GM19240 (cell line): ENCODE measurements around the gene RNH1.

ENCODE experiments used
- DNase-seq: peaks from one replicate; pipeline ENCODE4 v3.0.0; 2011; ENCODE audit warnings: low spot score; ENCODE audit not compliant: insufficient read length

The RNH1 gene

DNA sequence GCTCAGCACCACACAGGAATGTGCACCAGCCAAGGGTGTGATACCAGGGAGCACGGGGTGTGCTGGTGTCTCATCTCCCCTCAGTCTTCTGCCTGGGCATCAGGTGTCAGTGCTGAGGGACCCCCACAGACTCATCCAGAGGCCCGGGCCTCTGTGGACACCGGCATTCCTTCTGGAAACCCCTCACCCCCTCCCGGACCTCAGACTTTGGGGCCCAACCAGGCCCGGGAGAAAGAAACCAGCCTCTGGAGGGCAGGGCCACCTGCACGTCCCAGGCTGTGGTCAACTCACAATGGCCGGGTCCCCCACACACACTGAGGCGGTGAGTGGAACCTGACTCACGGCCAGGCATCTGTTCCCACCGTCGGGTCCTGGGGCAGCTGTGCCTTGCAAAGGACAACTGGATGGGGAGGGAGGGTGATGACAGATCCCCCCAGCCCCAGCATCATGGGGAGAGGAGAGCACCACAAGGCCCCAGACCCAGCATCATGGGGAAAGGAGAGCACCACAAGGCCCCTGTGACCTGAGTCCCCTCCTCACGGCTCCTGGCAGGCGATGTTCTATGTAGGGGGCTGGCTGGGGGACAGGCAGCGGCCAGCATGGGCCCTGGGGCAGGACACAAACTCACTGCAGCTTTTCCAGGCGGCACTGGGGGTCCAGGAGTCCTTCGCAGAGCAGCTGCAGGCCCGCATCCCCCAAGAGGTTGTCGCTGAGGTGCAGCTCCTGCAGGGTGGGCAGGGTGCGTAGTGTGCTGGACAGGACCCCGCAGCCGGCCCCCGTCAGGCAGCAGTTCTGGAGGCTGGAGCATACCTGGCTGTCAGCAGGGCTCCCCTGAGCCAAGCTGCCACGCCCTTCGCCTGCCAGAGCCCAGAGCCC lies 7.6 kb downstream of the RNH1 start:
- DNase-seq, result no peak

DNA sequence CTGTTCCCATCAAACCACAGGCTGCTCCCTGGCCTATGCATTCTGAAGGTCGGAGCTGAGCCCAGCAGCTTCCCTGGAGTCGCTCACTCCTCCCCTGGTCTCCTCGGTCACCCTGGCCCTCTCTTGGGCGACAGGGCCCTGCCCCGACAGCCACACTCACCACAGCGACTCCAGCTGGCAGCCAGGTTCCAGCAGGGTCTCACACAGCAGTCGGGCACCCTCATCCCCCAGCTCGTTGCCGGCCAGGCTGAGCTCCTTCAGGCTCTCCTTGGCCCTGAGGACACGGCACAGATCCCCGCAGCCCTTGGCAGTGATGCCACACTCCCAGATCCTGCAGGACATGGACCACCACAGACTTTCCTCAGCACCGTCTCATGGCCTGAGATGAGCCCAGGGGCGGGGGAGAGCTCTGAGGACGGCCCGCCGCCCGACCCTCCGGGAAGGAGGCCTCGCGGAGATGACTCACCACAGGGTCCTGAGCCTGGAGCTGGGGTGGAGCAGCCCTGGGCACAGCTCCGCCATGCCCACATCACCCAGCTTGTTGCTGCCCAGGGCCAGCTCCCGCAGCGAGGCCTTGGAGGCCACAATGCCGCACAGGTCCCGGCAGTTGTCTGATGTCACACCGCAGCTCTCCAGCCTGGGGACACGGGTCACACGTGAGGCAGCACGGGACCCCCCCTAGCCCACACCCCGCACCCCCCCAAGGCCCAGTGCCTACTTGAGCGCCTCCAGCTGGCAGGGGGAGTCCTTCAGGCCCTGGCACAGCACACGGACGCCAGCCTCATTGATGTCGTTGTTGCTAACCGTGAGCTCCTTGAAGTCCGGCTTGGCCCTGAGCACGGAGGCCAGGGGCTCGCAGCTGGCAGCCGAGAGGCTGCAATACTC lies 8.5 kb downstream of the RNH1 start:
- DNase-seq, result no peak

DNA sequence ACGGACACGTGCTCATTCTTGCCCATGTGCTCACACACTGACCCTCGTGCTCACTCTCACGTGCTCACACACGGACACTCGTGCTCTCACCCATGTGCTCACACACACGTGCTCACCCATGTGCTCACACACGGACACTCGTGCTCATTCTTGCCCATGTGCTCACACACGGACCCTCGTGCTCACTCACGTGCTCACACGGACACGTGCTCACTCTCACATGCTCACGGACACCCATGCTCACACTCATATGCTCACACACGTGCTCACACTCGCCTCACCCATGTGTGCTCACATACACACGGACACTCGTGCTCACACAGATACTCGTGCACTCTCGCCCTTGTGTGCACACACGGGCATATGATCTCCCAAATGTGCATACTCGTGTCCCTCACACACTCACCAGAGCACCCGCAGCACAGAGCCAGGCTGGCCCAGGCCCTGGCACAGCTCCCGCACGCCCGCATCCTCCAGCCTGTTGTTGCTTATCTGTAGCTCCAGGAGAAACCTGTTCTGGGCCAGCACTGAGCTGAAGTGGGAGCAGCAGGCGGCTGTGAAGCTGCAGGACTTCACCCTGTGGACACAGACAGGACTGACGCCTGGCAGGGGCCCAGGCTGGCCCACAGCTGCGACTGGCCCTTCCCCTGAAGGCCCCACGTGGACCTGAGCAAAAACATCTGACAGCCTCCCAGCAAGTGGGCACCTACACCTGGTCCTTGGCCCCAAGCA lies 9.3 kb downstream of the RNH1 start:
- no peak for DNase-seq

DNA sequence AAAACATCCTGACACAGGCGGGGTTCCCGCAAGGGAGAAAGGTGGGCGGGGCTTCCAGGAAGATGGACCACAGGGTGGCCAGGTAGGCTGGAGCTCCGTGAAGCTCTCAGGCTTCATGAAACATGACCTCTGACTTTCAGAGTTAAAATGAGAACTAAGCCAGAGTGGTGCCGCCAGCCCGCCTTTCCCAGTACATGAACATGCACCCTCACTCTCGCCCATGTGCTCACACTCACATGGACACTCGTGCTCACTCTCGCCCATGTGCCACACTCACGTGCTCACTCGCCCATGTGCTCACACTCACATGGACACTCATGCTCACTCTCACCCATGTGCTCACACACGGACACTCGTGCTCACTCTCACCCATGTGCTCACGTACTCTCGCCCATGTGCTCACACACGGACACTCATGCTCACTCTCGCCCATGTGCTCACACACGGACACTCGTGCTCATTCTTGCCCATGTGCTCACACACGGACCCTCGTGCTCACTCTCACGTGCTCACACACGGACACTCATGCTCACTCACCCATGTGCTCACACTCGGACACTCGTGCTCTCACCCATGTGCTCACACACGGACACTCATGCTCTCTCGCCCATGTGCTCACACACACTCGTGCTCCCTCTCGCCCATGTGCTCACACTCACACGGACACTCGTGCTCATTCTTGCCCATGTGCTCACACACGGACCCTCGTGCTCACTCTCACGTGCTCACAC lies 10.0 kb downstream of the RNH1 start:
- DNase-seq, result no peak

DNA sequence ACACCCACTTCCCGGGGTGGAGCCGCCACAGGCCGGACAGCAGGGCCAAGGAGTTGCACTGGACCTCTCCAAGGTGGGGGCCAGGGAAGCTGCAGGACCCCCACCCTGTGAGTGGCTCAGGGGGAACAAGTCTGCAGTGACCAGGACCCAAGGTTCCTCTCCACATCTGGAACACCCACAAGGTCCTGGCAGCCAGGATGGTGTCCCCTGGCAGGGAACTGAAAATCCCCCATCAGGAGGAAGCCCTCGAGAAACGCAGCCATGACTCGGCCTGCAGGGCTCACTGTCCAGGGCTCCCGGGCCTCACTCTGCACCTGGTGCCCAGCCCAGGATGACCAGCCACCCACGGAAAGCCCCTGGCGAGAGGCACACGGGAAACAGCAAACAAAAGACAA lies 11.5 kb downstream of the RNH1 start:
- DNase-seq, result no peak

DNA sequence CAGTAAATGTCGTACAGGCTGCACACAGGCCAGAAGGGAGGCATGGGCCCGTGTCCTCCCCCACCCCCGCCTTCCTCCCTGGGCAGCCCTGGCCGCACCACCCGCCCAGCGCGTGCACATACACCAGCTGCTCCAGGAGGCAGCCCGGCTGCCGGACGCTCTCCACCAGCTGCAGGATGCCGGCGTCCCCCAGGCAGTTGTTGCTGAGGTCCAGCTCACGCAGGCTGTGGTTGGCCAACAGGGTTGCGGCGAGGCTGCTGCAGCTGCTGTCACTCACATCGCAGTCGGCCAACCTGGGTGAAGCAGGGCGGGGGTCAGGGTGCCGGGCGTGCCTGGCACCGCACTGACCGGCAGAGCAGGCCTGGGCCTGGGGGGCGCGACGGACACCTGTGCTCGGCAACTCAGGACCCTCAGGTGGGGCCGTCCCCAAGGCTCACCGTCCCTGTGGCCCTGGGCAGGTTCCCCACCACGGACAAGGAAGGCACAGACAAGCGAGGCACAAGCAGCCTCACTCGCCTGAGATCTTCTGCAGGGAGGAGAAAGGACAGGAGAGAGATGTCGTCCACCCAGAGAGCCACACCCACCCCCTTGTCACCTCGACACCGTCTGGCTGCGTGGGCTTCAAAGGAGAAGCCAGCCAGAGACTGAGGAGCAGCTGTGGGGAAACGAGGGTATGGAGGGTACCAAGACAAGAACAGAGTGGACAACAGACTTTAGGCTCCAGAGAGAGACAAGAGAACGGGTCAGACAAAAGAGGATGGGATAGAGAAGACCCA lies 12.1 kb downstream of the RNH1 start:
- DNase-seq, result no peak

DNA sequence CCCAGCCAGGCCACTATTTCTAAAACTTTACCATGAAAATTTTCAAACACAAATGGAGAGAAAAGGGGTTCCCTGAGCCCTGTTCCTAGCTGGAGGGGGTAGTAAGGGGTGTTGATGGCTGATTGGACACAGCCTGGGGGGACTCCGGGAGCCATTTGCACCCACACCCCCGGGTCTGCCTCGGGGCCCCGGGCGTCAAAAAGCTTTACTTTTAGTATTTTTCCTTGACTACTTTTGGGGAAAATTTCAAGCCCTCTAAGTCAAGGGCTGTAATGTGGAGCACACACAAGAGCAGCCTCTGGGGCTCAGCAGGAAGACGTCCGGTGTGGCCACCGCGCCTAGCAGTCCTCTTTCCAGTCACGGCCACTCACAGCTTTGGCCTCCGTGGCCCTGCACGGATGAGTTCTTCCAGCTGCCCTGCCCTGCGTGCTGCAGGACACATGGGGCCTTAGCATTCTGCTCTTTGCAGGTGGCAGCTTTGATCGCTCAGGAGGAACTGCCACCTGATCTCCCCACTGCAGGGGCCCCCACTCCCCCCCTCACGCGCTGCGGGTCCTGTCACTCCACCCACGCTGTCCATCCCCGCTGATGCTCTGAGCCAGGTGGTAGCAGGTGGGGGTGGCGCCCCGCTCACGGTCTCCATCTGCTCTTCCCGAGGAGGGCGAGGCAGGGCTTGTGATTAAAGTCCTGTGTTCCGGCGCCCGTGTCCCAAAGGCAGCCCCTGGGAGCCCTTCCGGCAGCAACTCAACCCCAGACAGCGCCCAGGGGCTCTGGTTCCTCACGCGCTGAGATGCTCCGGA lies 14.4 kb downstream of the RNH1 start:
- no peak for DNase-seq

DNA sequence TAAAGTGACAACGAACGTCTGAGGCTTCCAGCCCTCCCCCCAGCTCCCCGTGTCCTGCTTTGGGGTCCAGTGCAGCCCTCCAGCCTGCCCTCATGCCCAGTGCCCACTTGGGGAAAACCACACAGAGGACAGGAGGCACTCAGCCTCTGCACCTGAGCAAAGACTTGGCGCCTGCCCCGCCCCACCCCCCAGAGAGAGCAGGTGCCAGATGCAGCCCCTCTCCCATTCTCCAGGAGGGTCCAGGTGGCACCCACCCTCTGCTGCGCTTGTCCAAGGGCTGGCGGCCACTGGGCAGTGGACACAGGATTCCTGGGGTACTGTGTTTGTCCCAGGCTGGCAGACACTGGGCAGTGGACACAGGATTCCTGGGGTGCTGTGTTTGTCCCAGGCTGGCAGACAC lies 15.7 kb downstream of the RNH1 start:
- no peak for DNase-seq

DNA sequence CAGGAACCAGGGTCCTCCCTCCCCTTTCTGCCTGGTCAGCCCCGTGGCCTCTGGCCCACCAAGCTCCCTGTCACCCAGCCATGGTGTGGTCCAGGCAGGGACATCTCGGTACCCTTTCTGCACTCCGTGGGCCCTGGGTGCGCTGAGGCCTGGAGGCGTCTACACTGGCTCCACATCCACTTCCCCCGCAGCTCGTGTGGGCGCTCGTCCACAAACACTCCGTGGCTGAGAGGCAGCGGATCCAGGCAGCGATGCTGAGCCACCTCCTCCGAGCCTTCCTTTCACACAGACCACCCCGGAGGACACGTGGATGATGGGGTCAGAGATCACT lies 16.1 kb downstream of the RNH1 start:
- no peak for DNase-seq

DNA sequence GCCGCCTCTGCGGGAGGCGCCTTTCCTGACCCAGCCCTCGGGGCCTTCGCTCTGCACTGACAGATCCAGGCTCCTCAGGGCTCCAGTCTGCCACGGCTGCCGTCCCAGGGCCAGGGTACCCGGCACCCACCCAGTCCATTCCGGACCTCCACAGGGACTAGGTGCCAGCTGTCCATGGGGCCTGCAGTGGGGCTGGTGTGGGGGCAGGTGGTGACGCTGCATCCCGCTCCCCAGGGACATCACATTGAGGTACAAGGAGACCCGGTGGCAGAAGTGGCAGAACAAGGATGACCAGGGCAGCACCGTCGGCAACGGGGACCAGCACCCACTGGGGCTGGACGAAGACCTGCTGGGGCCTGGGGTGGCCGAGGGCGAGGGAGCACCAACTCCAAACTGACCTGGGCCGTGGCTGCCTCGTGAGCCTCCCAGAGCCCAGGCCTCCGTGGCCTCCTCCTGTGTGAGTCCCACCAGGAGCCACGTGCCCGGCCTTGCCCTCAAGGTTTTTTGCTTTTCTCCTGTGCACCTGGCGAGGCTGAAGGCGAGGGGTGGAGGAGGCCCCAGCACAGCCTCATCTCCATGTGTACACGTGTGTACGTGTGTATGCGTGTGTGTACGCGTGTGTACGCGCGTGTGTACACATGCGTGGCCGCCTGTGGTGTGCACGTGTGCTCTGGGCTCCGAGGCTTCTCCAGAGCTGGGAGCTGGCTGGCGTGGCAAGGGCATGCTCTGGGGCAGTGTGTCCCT lies 16.7 kb downstream of the RNH1 start:
- no peak for DNase-seq

DNA sequence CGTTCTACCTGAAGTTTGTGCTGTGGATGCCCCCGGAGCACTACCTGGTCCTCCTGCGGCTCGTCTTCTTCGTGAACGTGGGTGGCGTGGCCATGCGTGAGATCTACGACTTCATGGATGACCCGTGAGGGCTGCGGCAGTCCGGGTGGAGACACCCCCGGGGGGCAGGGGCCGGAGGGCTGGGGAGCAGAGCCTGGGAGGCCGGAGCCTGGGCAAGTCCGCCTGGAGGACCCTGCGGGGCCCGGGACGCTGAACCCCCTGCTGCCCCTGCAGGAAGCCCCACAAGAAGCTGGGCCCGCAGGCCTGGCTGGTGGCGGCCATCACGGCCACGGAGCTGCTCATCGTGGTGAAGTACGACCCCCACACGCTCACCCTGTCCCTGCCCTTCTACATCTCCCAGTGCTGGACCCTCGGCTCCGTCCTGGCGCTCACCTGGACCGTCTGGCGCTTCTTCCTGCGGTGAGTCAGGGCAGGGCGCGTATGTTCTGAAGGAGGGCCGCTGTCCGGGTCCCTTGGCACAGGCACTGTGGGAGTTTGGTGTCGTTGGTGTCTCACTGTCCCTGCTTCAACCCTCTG lies 17.3 kb downstream of the RNH1 start:
- DNase-seq, result no peak

DNA sequence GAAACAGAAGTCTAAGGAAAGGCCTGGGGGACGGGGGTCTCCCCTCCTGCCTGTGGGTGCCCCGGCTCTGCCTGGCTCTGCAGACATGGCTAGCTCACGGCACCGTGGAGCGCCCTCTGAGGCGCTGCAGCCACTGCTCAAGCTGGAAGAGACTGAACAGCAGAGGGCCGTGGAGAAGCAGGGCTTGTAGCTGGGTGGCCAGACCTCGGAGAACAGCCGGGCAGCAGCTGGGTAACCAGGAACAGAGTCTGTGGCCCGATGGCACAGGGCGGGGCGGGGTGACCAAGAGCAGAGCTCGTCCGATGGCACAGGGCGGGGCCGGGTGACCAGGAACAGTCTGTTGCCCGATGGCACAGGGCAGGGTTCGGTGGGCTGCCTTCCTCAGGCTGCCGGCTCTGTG lies 18.1 kb downstream of the RNH1 start:
- DNase-seq, result no peak

DNA sequence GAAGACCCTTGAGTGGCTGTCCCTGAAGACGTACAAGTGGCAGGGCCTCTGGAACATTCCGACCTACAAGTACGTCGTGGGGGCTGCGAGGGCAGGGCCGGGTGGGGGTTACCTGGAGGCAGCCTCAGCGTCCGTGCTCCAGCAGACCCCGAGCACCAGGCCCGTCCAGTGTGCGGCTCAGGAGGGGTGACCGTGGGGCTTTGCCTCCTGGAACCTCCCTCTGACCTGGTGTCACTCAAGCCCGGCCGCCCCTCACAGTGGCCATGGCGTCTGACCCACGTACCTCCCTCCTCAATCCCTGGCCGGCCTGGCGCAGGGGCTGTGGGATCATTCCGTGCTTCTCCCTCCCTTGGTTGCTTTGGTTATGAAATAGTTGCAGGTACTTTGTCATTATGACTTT lies 18.5 kb downstream of the RNH1 start:
- DNase-seq, result no peak

DNA sequence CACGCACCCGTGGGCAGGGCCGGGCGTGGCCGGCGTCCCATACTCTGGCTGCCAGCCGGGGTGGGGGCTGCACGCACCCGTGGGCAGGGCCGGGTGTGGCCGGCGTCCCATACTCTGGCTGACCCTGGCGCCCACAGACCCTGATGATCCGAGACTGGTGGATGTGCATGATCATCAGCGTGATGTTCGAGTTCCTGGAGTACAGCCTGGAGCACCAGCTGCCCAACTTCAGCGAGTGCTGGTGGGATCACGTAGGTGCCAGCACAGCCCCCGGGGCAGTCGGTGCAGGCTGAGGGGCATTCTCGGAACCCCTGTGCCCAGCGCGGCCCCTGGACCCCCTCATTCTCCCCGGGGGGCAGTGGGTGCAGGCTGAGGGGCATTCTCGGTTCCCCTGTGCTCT lies 19.0 kb downstream of the RNH1 start:
- no peak for DNase-seq

DNA sequence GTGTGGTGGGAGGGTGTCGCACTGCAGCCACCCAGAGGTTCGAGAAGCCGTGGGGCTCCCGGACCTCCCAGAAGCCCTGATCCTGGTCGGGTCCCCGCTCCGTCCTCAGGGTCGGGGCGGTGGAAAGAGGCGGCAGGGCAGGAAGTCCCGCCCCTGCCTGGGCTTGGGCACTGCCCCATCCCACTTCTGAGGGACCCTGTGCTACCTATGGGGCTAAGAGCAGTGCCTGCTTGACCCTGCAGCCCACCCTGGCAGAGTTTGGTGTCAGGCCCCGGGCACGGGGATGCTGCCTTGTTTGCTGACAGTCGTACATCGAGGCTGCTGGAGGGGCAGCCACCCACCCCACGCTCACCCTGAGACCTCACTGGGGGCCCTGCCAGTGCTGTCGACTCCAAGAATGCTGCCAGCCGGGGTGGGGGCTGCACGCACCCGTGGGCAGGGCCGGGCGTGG lies 19.4 kb downstream of the RNH1 start:
- DNase-seq, result no peak

DNA sequence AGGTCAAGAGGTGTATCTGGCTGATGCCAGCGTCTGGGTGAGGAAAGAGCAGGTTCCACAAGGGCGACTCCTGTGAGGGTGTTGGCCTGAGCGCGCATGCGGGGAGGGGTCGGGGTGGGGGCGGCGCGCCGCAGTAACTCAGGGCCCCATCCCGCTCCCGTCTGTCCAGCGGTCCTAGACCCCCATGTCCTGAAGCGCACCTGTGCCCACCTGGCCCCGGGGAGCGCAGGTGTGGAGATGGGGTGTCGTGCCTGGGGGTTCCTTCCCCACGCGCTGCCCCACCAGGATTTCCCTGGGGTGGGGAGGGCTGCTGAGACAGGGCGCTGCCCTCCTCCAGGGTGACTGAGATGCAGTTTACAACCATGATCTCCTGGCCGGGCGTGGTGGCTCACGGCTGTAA lies 20.9 kb downstream of the RNH1 start:
- no peak for DNase-seq

DNA sequence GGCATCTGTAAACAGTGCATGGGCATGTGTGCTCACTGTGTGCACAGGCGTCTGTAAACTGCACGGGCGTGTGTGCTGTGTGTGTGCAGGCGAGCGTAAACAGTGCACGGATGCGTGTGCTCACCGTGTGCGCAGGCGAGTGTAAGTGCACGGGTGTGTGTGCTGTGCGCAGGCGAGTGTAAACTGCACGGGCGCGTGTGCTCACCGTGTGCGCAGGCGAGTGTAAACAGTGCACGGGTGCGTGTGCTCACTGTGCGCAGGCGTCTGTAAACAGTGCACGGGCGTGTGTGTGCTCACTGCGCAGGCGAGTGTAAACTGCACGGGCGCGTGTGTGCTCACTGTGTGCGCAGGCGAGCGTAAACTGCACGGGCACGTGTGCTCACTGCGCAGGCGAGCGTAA lies 22.4 kb downstream of the RNH1 start:
- DNase-seq, result no peak

DNA sequence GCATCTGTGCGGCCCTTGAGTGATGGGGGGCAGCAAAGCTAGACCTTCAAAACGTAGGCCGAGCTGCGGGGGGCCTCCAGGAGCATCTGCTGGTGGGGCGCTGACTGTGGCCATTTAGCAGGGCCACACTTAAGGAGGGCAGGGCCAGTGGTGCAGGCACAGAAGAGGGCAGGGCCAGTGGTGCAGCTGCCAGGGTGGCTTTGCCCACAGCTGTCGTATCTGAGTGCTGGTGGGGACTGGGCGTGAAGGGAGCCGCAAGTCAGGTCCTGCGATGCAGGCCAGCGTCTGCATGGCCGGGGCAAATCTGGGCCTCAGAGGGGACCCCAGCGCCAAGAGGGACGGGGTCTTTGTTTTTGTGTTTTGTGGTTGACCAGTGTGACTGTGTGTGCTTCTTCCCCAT lies 27.7 kb downstream of the RNH1 start:
- no peak for DNase-seq
